ENCODE data around the gene GABRB2.
A peak's percentile ranks its signal among the peaks of the same experiment; 100 is the strongest.
"Not testable (repeated sequence)": the region's sequence is repeated elsewhere in the genome, so short reads cannot be mapped to it uniquely, and the experiment has no call there.

The GABRB2 gene

GRCh38 chr5:161546470-161547301 lies at the start of gene GABRB2:
Gene GABRB2, minus strand, starts transcription at chr5:161546725. Its CDS starts 82 bp downstream, at chr5:161546643.
- no peak for DNase-seq (ENCODE audit: low read depth in 2 of 3, low spot score in 2 of 3)

GRCh38 chr5:161585798-161586197 lies 39.3 kb upstream of the GABRB2 start:
- DNase-seq (ENCODE audit: low read depth in 2 of 3, low spot score in 2 of 3): no peak

GRCh38 chr5:161580621-161581020 lies 34.1 kb upstream of the GABRB2 start:
- DNase-seq (ENCODE audit: low read depth in 2 of 3, low spot score in 2 of 3): no peak

GRCh38 chr5:161572914-161573313 lies 26.4 kb upstream of the GABRB2 start:
- no peak for DNase-seq (ENCODE audit: low read depth in 2 of 3, low spot score in 2 of 3)

DNA sequence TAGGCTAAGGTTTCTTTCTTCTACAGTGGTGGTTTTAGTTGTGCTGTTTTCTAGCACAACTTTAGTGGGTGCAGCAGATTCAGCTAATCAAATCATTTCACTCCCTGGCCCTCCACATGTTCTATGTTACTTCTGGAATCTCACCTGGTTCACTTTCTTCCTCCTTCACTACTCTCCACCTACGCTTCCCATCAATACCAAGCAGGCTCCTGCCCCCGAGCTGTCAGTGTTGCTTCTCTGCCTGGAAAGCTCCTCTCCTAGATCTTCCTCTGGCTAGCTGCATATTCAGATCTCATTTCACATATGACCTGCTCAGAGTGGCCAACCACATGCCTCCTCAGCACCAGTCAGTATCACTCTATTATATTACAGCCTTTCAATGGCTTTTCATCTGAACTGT lies 19.6 kb upstream of the GABRB2 start:
- no peak for DNase-seq (ENCODE audit: low read depth in 2 of 3, low spot score in 2 of 3)

- DNase-seq (ENCODE audit: low read depth in 2 of 3, low spot score in 2 of 3): no peak
Measured at GRCh38 chr5:161562446-161562845, 15.9 kb upstream of the GABRB2 start.

DNA sequence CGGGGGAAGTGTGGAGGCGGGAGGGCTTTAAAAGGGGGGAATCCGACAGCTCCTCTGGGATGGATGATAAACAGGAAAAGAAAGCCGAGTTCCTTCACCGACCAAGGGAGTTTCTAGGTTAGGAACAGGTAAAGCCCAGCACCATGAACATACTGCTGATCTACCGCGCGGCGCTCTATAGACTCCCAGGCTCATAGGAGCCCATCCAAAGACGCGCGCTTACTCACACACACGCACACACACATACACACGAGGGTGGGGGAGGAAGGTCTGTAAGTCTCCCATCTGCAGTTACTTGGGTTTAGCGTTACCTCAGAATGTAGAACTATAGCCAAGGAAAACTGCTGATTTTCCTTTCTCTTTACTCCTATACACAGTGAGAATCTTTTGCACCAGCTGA lies 2.6 kb upstream of the GABRB2 start:
- no peak for DNase-seq (ENCODE audit: low read depth in 2 of 3, low spot score in 2 of 3)

GRCh38 chr5:161548487-161549094 lies 2.1 kb upstream of the GABRB2 start:
- DNase-seq (ENCODE audit: low read depth in 2 of 3, low spot score in 2 of 3): no peak

GRCh38 chr5:161547738-161548486 lies 1.4 kb upstream of the GABRB2 start:
- DNase-seq (ENCODE audit: low read depth in 2 of 3, low spot score in 2 of 3): no peak

DNA sequence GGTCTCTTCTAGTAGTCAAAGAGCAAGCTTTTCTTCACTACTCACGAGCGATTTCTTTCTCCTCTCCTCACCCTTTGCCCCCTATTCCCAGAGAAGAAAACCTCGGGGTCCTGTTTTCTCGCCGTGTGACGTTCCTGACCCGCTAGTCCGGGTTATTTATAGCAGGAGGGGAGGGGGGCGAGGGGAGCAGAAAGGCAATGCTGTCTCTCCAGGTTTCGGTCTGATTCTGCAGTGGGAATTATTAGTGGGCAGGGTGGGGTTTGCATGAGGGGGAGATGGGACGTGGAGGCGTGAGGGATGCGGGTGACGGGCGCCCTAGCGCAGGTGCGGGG lies 847 bp upstream of the GABRB2 start:
- DNase-seq (ENCODE audit: low read depth in 2 of 3, low spot score in 2 of 3): no peak

DNA sequence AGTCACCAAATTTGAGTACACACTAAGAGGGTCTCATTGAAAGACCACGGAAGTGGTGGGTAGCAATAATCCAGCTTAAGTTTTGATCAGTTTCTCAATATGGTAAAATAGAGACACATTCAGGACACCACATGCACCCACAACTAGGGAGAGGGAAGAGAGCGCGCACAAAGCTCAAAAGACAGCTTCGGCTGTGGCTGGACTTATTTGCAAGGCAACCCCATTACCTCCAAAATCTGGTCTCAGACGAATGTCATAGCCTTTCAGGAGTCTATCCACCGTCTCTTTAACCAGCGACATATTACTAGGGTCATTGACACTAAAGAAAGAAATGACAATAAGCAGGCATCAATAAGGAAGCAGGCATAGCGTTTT lies 443 bp downstream of the GABRB2 start:
- no peak for DNase-seq (ENCODE audit: low read depth in 2 of 3, low spot score in 2 of 3)

- DNase-seq (ENCODE audit: low read depth in 2 of 3, low spot score in 2 of 3): no peak
Measured at GRCh38 chr5:161545344-161546094, 1.0 kb downstream of the GABRB2 start.

DNA sequence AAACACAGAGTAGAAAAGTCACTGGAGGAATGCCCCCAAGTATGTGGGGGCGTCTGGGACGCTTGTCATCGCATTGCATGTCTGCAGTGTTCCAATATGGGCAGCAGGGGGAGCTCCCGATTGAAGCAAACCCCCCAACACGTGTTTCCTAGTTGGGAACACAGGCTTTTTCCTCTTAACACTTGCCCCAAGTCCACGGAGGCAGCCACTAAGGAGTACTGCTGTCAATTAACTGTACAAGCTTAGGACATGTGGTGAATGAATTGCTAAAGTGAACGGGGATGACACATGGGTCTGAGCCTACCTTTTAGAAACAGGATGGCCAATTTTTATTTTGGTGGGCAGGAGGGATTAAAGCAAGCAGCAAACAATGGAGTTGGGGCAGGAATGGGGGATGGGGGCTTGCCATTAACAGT lies 2.2 kb downstream of the GABRB2 start:
- peak in 1 of 3 experiments; percentile 16 for DNase-seq (ENCODE audit: low read depth in 2 of 3, low spot score in 2 of 3)

DNA sequence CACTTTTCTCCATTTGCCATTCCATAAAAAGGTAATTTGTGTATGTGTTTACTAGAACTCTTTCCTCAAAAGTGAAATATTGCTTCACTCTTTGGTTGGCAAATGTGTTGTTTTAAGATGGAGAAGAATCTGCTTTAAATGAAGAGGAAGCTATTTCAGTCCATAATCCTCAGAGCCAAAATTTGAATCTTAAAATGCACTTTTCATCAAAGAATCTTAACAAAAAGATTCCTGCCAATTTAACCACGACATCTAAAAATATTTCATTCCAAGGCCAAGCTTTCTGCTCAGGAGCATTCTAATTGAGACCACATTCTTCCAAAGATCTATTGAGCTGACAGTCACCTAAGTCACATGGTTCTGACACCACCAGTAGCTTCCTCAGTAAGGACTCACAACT lies 7.5 kb downstream of the GABRB2 start:
- no peak for DNase-seq (ENCODE audit: low read depth in 2 of 3, low spot score in 2 of 3)

GRCh38 chr5:161535762-161536161 lies 10.8 kb downstream of the GABRB2 start:
- DNase-seq (ENCODE audit: low read depth in 2 of 3, low spot score in 2 of 3): no peak

DNA sequence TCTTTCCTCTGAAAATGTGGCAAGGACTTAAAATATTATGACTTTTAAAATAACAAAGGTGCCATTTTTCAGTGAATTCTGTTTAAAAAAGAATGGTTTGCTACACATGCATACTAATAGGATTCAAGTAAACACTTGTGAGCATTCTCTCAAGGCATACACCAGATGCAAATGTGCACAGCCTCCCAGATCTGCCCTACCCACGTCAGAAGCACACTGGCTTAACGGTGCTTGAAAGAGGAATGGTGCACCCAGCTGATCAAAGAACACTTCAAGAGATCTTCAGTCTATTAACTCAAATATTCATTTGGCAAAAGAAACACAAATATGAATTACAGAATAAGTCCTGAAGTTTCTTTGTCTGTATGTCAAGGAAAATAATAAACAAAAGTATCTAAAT lies 15.8 kb downstream of the GABRB2 start:
- DNase-seq (ENCODE audit: low read depth in 2 of 3, low spot score in 2 of 3): no peak

GRCh38 chr5:161513942-161514341 lies 32.6 kb downstream of the GABRB2 start:
- no peak for DNase-seq (ENCODE audit: low read depth in 2 of 3, low spot score in 2 of 3)

- no peak for DNase-seq (ENCODE audit: low read depth in 2 of 3, low spot score in 2 of 3)
Measured at GRCh38 chr5:161507591-161507990, 38.9 kb downstream of the GABRB2 start.

GRCh38 chr5:161505160-161505559 lies 41.4 kb downstream of the GABRB2 start:
- DNase-seq (ENCODE audit: low read depth in 2 of 3, low spot score in 2 of 3): not testable (repeated sequence)

- no peak for DNase-seq (ENCODE audit: low read depth in 2 of 3, low spot score in 2 of 3)
Measured at GRCh38 chr5:161498531-161498930, 48.0 kb downstream of the GABRB2 start.

GRCh38 chr5:161483721-161484120 lies 62.8 kb downstream of the GABRB2 start:
- no peak for DNase-seq (ENCODE audit: low read depth in 2 of 3, low spot score in 2 of 3)
